Activated naive CD8-positive, alpha-beta T cell treated with anti-CD3 and anti-CD28 coated beads, Interleukin-2, amount 10 ng/mL, durations not matched to agents 7 days and 5 days (primary cell): ENCODE results near the gene LNP1. TPM values are rescaled to one million over a fixed set of nuclear protein-coding genes. Genes with fewer than 3 reads are reported as not detected.
"Not testable (repeated sequence)": the region's sequence is repeated elsewhere in the genome, so short reads cannot be mapped to it uniquely, and the experiment has no call there.

Source experiments
- ATAC-seq: fragments of 150-1000 bp; cut with Tn5 transposase; one replicate; pipeline ENCODE4 v1.10.0; 2021; ENCODE audit warnings: low read depth, moderate library complexity
- POLR2A ChIA-PET: fragments of 350-600 bp; sonication (Branson Sonifier 250); formaldehyde crosslinking; loops from one replicate; lab custom pipeline; 2021; ENCODE audit warnings: antibody characterized with exemption; lab: Charles Lee
- DNase-seq: peaks from one replicate; pipeline ENCODE4 v3.0.0; 2021
- H3K27ac Mint-ChIP-seq: one replicate; pipeline ENCODE4 v1.8.0; 2022; ENCODE audit warnings: mild to moderate bottlenecking, mixed read lengths
- H3K27me3 Mint-ChIP-seq: one replicate; pipeline ENCODE4 v1.8.0; 2022; ENCODE audit warnings: mild to moderate bottlenecking, moderate library complexity, mixed read lengths
- H3K36me3 Mint-ChIP-seq: one replicate; pipeline ENCODE4 v1.8.0; 2021; ENCODE audit warnings: mild to moderate bottlenecking, mixed read lengths
- H3K4me1 Mint-ChIP-seq: one replicate; pipeline ENCODE4 v1.8.0; 2021; ENCODE audit warnings: mixed read lengths
- H3K4me3 Mint-ChIP-seq: one replicate; pipeline ENCODE4 v1.8.0; 2022; ENCODE audit warnings: mild to moderate bottlenecking, moderate library complexity, mixed read lengths
- H3K9me3 Mint-ChIP-seq: one replicate; pipeline ENCODE4 v1.8.0; 2021; ENCODE audit warnings: mixed read lengths
- total RNA-seq, 2 experiments: library from RNA; stranded (reverse); gene quantifications; one replicate each; pipeline ENCODE4 v1.2.3, GENCODE V29; 2021

The LNP1 gene
- total RNA-seq, 2 experiments from 2014 or later = 1.1 to 1.8 TPM

GRCh38 chr3:100455841-100456550 lies 54.7 kb downstream of the LNP1 start:
- Mint-ChIP-seq H3K4me3 (no peak overlapping the region), H3K27ac (no peak overlapping the region), H3K36me3 (no peaks in the 10 kb centered on the region), H3K4me1 (peaks cover 11% of the 10 kb centered on the region), H3K9me3 (no peaks in the 10 kb centered on the region), H3K27me3 (no peaks in the 10 kb centered on the region)
- ATAC-seq = peak; percentile 72
- POLR2A ChIA-PET = interaction anchor here (1.1 kb wide), 1 partner anchor 54 kb away, joined by 3 read pairs; no protein-coding TSS in a partner anchor
- DNase-seq = no peak

DNA sequence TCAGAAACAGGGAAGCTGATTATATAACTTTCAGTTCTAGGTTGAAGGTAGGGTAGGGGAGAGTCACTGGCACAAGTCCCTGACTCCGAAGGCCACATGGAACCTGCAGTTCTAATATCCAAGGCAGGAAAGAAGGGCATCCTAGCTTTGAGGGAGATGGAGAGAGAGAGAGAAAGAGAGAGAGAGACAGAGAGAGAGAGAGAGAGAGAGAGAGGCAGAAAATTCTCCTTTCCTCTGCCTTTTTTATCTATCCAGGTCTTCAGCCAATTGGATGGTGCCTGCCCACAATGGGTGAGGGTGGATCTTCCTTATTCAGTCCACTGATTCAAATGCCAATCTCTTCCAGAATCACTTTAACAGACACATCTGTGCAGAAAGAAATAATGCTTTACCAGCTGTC lies 55.4 kb downstream of the LNP1 start:
- H3K27ac Mint-ChIP-seq = no peak overlapping the region
- H3K27me3 Mint-ChIP-seq = no peaks in the 10 kb centered on the region
- DNase-seq (no peak), ATAC-seq (no peak)
- H3K4me3 Mint-ChIP-seq = no peak overlapping the region
- POLR2A ChIA-PET = interaction anchor here (1.1 kb wide), 1 partner anchor 55 kb away, joined by 3 read pairs; no protein-coding TSS in a partner anchor
- peaks cover 11% of the 10 kb centered on the region for H3K4me1 Mint-ChIP-seq
- H3K9me3 Mint-ChIP-seq = no peaks in the 10 kb centered on the region
- no peaks in the 10 kb centered on the region for H3K36me3 Mint-ChIP-seq

DNA sequence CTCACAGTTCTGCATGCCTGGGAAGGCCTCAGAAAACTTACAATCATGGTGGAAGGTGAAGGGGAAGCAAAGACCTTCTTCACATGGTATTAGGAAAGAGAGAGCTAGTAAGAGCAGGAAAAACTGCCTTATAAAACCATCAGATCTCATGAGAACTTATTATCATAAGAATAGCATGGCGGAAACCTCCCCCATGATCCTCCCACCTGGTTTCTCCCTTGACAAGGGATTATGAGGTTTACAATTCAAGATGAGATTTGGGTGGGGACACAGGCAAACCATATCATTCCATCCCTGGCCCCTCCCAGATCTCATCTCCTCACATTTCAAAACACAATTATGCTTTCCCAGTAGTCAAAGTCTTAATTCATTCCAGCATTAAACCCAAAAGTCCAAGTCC lies 56.5 kb downstream of the LNP1 start:
- Mint-ChIP-seq H3K27ac (no peak overlapping the region), H3K4me3 (no peak overlapping the region), H3K36me3 (no peaks in the 10 kb centered on the region), H3K4me1 (peaks cover 11% of the 10 kb centered on the region), H3K27me3 (no peaks in the 10 kb centered on the region), H3K9me3 (no peaks in the 10 kb centered on the region)
- POLR2A ChIA-PET = no interaction called here
- no peak for DNase-seq
- ATAC-seq = no peak

GRCh38 chr3:100458814-100459213 lies 57.5 kb downstream of the LNP1 start:
- ATAC-seq (no peak), DNase-seq (no peak)
- H3K27me3 Mint-ChIP-seq = no peaks in the 10 kb centered on the region
- POLR2A ChIA-PET = no interaction called here
- no peaks in the 10 kb centered on the region for H3K36me3 Mint-ChIP-seq
- no peak overlapping the region for H3K27ac Mint-ChIP-seq
- no peak overlapping the region for H3K4me3 Mint-ChIP-seq
- peaks cover 11% of the 10 kb centered on the region for H3K4me1 Mint-ChIP-seq
- H3K9me3 Mint-ChIP-seq = no peaks in the 10 kb centered on the region

DNA sequence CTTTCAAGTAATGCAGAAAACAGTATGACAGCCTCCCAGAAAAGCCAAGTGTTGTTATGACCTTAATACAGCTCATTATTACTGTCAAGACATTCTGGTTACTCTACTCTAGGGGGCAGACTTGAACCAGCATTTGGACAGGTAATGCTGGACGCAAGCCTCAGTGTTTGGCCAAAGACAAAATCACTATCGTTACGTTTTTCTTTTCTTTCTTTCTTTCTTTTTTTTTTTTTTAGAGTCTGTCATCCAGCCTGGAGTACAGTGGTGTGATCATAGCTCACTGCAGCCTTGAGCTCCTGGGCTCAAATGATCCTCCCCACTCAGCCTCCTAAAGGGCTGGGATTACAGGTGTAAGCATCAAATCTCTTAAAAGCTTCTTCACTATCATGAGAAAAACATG lies 61.7 kb downstream of the LNP1 start:
- no peak overlapping the region for H3K4me3 Mint-ChIP-seq
- no peaks in the 10 kb centered on the region for H3K36me3 Mint-ChIP-seq
- peaks cover 2% of the 10 kb centered on the region for H3K9me3 Mint-ChIP-seq
- POLR2A ChIA-PET = interaction anchor here (0.6 to 0.7 kb wide), 3 partner anchors 160 to 646 kb away, joined by 3 to 4 read pairs (median 3); no protein-coding TSS in a partner anchor
- H3K4me1 Mint-ChIP-seq = peaks cover 5% of the 10 kb centered on the region
- ATAC-seq = peak; percentile 86
- H3K27me3 Mint-ChIP-seq = no peaks in the 10 kb centered on the region
- H3K27ac Mint-ChIP-seq = no peak overlapping the region
- no peak for DNase-seq

DNA sequence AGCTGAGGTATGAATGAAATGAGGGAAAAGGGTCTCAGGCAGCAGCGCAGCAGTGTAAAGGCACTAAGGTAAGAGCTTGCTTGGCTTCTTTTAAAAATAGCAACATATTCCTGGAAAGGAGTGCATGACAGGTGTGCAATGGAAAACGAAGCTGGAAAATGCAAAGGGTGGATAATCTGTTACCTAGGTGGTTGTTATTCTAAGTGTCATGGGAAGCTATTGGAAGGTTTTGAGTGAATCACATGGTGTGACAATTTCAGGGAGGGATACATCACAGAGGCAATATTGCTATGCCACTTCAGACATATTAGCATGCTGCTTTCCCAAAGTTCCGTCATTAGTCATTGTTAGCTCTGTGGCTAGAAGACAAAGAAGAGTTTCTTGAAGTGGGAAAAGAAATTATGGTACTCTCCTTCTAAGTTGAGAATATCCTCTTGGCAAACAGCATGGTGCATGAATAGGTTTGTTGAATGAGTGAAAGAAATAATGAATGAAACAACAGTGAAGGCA lies 62.4 kb downstream of the LNP1 start:
- Mint-ChIP-seq H3K27me3 (no peaks in the 10 kb centered on the region), H3K27ac (no peak overlapping the region), H3K36me3 (no peaks in the 10 kb centered on the region), H3K4me3 (no peak overlapping the region), H3K4me1 (peaks cover 5% of the 10 kb centered on the region), H3K9me3 (peaks cover 7% of the 10 kb centered on the region)
- POLR2A ChIA-PET = no interaction called here
- DNase-seq (no peak), ATAC-seq (no peak)

DNA sequence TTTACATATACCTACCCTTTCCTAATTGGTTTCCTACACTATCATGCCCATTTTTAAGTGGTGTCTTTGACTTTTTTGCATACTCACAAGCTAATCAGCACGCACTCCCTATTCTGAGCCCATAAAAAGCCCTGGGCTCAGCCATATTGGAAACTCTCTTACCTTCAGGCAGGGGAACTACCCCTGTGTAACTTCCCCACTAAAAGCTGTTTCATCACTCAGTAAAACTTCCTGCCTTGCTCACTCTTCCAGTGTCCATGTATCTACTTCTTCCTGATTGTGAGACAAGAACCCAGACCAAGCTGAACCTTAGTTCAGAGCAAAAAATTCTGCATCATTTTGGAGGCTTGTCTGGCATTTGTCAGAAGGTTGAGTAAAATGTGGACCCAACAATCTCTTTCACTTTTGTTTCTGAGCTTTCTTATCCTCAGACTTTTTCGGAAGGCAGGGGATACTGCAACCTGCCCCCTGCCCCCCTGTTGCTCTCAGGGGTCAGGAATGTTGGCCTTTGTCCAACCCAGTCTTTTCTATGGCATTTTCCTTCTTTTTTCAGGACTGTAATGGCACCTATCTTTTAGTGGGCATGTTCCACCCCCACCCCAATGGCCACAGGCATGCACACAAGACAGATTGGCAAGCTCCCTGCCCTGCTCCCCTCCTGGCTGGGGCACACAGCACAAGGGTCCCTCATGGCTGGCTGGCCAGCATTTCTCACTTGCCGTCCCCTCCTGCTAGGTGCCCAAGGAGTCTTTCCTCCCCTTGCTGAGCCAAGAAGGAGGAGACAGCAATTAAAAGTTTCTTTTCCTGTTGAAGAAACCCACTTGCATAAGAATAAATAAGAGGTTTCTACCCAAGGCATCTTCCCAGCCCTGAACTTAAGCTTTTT lies 64.8 kb downstream of the LNP1 start:
- ATAC-seq = no peak
- Mint-ChIP-seq H3K27ac (peak overlapping the region; percentile 62), H3K27me3 (no peaks in the 10 kb centered on the region), H3K9me3 (peaks cover 14% of the 10 kb centered on the region), H3K36me3 (no peaks in the 10 kb centered on the region), H3K4me1 (peaks cover 5% of the 10 kb centered on the region), H3K4me3 (peak overlapping the region; percentile 11)
- POLR2A ChIA-PET = no interaction called here
- no peak for DNase-seq

GRCh38 chr3:100467133-100467532 lies 65.8 kb downstream of the LNP1 start:
- no peak for ATAC-seq
- POLR2A ChIA-PET = no interaction called here
- no peaks in the 10 kb centered on the region for H3K36me3 Mint-ChIP-seq
- peaks cover 14% of the 10 kb centered on the region for H3K9me3 Mint-ChIP-seq
- peaks cover 5% of the 10 kb centered on the region for H3K4me1 Mint-ChIP-seq
- no peak overlapping the region for H3K27ac Mint-ChIP-seq
- no peak overlapping the region for H3K4me3 Mint-ChIP-seq
- DNase-seq = no peak
- H3K27me3 Mint-ChIP-seq = no peaks in the 10 kb centered on the region

GRCh38 chr3:100468676-100469075 lies 67.3 kb downstream of the LNP1 start:
- Mint-ChIP-seq H3K27me3 (no peaks in the 10 kb centered on the region), H3K36me3 (no peaks in the 10 kb centered on the region), H3K9me3 (peaks cover 16% of the 10 kb centered on the region), H3K4me3 (no peak overlapping the region), H3K4me1 (peaks cover 5% of the 10 kb centered on the region), H3K27ac (no peak overlapping the region)
- POLR2A ChIA-PET = no interaction called here
- DNase-seq (no peak), ATAC-seq (no peak)

- peaks cover 16% of the 10 kb centered on the region for H3K9me3 Mint-ChIP-seq
- no peaks in the 10 kb centered on the region for H3K36me3 Mint-ChIP-seq
- ATAC-seq = no peak
- peaks cover 3% of the 10 kb centered on the region for H3K4me1 Mint-ChIP-seq
- peaks cover 5% of the 10 kb centered on the region for H3K27me3 Mint-ChIP-seq
- no peak for DNase-seq
- POLR2A ChIA-PET = no interaction called here
- H3K27ac Mint-ChIP-seq = no peak overlapping the region
- no peak overlapping the region for H3K4me3 Mint-ChIP-seq
These were observed 69.6 kb downstream of the LNP1 start for GRCh38 chr3:100470951-100471350.

GRCh38 chr3:100471444-100471843 lies 70.1 kb downstream of the LNP1 start:
- Mint-ChIP-seq H3K4me1 (no peaks in the 10 kb centered on the region), H3K9me3 (peaks cover 16% of the 10 kb centered on the region), H3K4me3 (no peak overlapping the region), H3K27me3 (peaks cover 8% of the 10 kb centered on the region), H3K36me3 (no peaks in the 10 kb centered on the region), H3K27ac (no peak overlapping the region)
- DNase-seq = no peak
- POLR2A ChIA-PET = no interaction called here
- no peak for ATAC-seq

DNA sequence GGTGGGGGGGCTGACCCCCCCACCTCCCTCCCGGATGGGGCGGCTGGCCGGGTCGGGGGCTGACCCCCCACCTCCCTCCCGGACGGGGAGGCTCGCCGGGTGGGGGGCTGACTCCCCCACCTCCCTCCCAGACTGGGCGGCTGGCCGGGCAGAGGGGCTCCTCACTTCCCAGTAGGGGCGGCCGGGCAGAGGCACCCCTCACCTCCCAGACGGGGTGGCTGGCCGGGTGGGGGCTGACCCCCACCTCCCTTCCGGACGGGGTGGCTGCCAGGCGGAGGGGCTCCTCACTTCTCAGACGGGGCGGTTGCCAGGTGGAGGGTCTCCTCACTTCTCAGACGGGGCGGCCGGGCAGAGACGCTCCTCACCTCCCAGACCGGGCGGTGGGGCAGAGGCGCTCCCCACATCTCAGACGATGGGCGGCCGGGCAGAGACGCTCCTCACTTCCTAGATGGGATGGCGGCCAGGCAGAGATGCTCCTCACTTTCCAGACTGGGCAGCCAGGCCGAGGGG lies 76.6 kb downstream of the LNP1 start:
- H3K27ac Mint-ChIP-seq, ATAC-seq, POLR2A ChIA-PET, DNase-seq, H3K4me3 Mint-ChIP-seq, H3K36me3 Mint-ChIP-seq, H3K9me3 Mint-ChIP-seq, H3K4me1 Mint-ChIP-seq: not testable (repeated sequence)
- peaks cover 14% of the 10 kb centered on the region for H3K27me3 Mint-ChIP-seq

GRCh38 chr3:100478521-100478920 lies 77.2 kb downstream of the LNP1 start:
- H3K36me3 Mint-ChIP-seq, POLR2A ChIA-PET: not testable (repeated sequence)

More at GRCh38 chr3:100478521-100478920, 77.2 kb downstream of the LNP1 start:
- not testable (repeated sequence) for H3K27ac Mint-ChIP-seq, H3K4me3 Mint-ChIP-seq, DNase-seq, ATAC-seq, H3K4me1 Mint-ChIP-seq, H3K9me3 Mint-ChIP-seq
- peaks cover 17% of the 10 kb centered on the region for H3K27me3 Mint-ChIP-seq
